GM23248 (cell line): Measurements from ENCODE around the gene ADCY1.

Source experiments
- EZH2 ChIP-seq: fragments of 200-600 bp; sonication (generic); IDR thresholded peaks from 2 replicates; pipeline ENCODE4 v1.6.1; 2018; ENCODE audit warnings: antibody characterized with exemption, mild to moderate bottlenecking; ENCODE audit not compliant: insufficient read depth, poor library complexity, severe bottlenecking
- EZH2phosphoT487 ChIP-seq: fragments of 200-600 bp; sonication (generic); IDR thresholded peaks from 2 replicates; pipeline ENCODE4 v1.6.1; 2018; ENCODE audit warnings: antibody characterized with exemption, moderate library complexity, mild to moderate bottlenecking, low read depth; ENCODE audit not compliant: insufficient read depth

DNA sequence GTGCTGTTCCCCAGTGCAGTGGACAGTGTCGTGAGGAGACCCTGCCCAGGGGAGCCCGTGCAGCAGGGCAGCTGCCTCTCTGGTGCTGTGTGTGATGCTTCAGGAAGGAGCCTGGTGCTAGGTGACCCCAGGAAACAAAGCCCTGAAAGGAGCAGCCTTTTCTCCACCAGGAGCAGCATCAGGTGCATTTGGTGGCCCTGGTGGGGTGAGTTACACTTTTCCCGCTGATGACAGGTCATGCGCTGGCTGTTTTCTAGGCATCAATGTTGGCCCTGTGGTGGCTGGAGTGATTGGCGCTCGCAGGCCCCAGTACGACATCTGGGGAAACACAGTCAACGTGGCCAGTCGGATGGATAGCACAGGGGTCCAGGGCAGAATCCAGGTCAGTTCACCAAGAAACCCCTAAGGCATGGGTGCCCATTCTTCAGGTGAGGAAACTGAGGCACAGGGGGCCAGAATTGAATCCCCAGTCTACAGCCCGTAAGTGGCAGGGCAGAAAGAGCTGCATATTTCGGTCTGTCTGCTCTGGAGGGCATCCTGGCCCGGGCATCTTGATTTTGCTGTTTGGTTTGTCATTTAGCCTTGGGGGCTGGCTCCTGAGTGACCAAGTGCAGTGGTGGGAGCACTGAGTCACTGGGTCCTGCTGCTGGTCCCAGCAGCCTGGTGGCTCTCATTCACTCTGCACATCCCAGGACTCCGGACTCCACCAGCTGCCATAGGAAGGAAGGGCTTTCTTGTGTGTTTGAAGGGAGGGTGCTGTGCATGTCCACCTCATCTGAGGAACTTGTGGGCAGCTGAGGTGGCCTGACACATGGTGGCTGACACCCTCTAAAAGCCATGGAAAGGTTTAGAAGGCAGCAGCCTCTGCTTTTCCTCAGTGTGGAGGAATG, 136.3 kb downstream of the ADCY1 start:
- TF ChIP-seq EZH2 (no peak), EZH2phosphoT487 (no peak)
